Stimulated activated effector memory CD8-positive, alpha-beta T cell treated with anti-CD3 and anti-CD28 coated beads, Interleukin-12 subunit alpha, Interleukin-12 subunit beta, amount 100 ng/mL, for 72 hours (primary cell): ENCODE data around the gene EFNA3.

Experiments
- ATAC-seq: fragments of 150-1000 bp; cut with Tn5 transposase; 2 replicates; pipeline ENCODE4 v1.10.0; 2021
- DNase-seq, 2 donors: peaks; one replicate each; pipeline ENCODE4 v3.0.0; 2021 to 2022; ENCODE audit warnings: low spot score in 2 of 2
- H3K27ac Mint-ChIP-seq: one replicate; pipeline ENCODE4 v1.8.0; 2022; ENCODE audit warnings: mild to moderate bottlenecking, mixed read lengths
- H3K36me3 Mint-ChIP-seq: one replicate; pipeline ENCODE4 v1.8.0; 2022; ENCODE audit warnings: mild to moderate bottlenecking, mixed read lengths
- H3K4me1 Mint-ChIP-seq: one replicate; pipeline ENCODE4 v1.8.0; 2022; ENCODE audit warnings: mixed read lengths
- H3K4me3 Mint-ChIP-seq: one replicate; pipeline ENCODE4 v1.8.0; 2022; ENCODE audit warnings: mild to moderate bottlenecking, mixed read lengths
- H3K9me3 Mint-ChIP-seq: one replicate; pipeline ENCODE4 v1.8.0; 2022; ENCODE audit warnings: mixed read lengths

Gene EFNA3

GRCh38 chr1:155057788-155058211 lies 20.8 kb upstream of the EFNA3 start:
- ATAC-seq = no peak
- peaks cover 26% of the 10 kb centered on the region for H3K36me3 Mint-ChIP-seq

DNA sequence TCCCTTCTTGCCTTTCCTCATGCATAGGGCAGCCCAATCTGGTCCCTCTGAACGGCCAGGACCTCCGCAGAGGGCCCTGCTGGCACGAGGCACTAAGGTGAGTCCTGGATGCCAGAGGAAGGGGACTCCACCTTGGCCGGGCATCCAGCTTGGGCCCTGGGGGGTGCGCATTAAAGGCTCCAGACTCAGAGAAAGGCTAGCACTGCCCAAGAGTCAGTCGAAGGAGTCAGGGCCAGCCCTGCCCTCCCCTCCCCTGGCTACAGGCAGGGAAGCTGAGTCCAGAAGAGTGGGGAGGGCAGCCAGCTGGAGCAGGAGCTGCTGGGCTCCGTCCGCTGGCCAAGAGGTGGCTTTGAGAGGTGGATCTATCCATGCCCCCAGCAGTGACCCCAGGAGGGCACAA lies 17.9 kb upstream of the EFNA3 start:
- no peak for DNase-seq
- Mint-ChIP-seq H3K4me3 (no peak overlapping the region), H3K36me3 (peaks cover 19% of the 10 kb centered on the region), H3K27ac (no peak overlapping the region), H3K9me3 (no peaks in the 10 kb centered on the region), H3K4me1 (peaks cover 36% of the 10 kb centered on the region)
- ATAC-seq = no peak

More at GRCh38 chr1:155057788-155058211, 20.8 kb upstream of the EFNA3 start:
- DNase-seq = no peak
- no peak overlapping the region for H3K27ac Mint-ChIP-seq
- H3K4me3 Mint-ChIP-seq = no peak overlapping the region
- H3K4me1 Mint-ChIP-seq = peaks cover 23% of the 10 kb centered on the region
- H3K9me3 Mint-ChIP-seq = no peaks in the 10 kb centered on the region

DNA sequence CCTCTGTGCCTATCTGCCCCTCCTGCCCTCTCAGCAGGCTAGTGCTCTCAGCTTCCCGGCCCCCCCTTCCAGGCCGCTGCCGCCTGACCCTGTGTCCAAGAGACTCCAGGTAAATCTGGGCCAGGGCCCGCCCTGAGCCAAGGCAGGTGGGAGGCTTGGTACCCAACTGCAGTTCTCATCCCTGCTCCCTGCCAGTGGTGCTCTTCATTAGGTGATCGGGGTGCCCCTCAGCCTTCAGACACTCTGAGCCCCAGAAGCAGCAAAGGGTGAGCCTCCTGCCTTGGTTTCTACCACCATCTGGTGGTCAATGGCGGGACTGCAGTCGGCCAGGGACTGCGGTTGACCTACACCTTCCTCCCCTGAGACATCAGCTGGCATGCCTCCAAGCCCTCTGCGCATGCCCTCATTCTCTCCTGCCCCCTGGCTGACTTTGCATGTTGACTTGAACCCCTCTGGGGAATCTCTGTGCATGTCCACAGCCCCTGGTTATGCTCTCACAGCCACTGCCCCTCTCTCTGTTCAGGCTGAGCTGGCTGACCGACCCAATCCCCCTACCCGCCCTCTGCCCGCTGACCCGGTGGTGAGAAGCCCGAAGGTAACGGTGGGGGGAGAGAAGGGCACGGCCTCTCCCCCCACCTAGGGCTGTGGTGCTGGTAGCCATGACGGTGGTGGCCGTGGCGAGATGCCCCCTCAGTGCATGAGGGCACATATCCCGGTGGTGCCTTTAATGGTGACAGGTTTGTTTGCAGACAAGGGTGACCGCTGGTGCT lies 17.1 kb upstream of the EFNA3 start:
- Mint-ChIP-seq H3K4me1 (peaks cover 36% of the 10 kb centered on the region), H3K36me3 (peaks cover 18% of the 10 kb centered on the region), H3K4me3 (no peak overlapping the region), H3K27ac (peak overlapping the region; percentile 56), H3K9me3 (no peaks in the 10 kb centered on the region)
- ATAC-seq (peak; percentile 74), DNase-seq (peak; percentile 99 to 100)

DNA sequence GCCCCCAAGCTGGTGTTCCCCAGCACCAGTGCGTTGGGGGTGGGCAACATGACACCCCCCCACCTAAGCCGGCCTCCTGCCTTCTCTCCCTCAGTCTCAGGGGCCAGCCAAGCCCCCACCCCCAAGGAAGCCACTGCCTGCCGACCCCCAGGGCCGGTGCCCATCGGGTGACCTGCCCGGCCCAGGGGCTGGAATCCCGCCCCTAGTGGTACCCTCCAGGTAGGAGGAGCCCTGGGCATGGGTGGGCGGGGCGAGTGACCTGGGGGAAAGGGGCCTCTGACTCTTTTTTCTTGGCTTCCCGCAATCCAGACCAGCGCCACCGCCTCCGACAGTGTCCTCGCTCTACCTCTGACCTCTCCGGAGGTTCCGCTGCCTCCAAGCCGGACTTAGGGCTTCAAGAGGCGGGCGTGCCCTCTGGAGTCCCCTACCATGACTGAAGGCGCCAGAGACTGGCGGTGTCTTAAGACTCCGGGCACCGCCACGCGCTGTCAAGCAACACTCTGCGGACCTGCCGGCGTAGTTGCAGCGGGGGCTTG lies 16.4 kb upstream of the EFNA3 start:
- Mint-ChIP-seq H3K36me3 (peaks cover 19% of the 10 kb centered on the region), H3K4me3 (peak overlapping the region; percentile 73), H3K9me3 (no peaks in the 10 kb centered on the region), H3K27ac (no peak overlapping the region), H3K4me1 (peaks cover 36% of the 10 kb centered on the region)
- DNase-seq (no peak), ATAC-seq (no peak)

- Mint-ChIP-seq H3K36me3 (peaks cover 19% of the 10 kb centered on the region), H3K4me3 (peak overlapping the region; percentile 73), H3K9me3 (no peaks in the 10 kb centered on the region), H3K4me1 (peaks cover 36% of the 10 kb centered on the region), H3K27ac (peak overlapping the region; percentile 71)
- ATAC-seq = peak; percentile 58
- DNase-seq = peak; percentile 78 to 91
These were observed 15.8 kb upstream of the EFNA3 start for GRCh38 chr1:155062702-155063411.

DNA sequence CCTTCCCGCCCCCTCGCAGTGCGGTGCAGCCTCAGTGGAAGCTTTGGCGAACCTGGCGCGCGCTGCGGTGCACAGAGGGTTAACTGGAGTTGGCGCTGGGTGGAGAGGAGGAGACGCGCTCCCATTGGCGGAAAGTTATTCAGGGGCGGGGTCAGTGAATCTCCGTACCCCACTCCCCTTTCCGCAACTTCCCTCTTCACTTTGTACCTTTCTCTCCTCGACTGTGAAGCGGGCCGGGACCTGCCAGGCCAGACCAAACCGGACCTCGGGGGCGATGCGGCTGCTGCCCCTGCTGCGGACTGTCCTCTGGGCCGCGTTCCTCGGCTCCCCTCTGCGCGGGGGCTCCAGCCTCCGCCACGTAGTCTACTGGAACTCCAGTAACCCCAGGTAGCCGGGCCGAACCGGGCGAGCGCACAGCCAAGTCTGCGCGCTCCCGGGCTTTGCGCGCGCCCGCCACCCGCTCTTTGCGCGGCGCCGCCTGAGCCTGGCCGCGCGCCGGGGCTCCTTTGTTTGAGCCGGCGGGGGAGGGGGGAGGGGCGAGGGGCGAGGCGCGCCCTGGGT lies 15.0 kb upstream of the EFNA3 start, which contains the start of gene EFNA4:
EFNA4 (plus strand) TSS at position 191 of the 561 bp plus-strand sequence; CDS start at position 275, 84 bp downstream.
- H3K4me1 Mint-ChIP-seq = peaks cover 36% of the 10 kb centered on the region

GRCh38 chr1:155064111-155064831 lies 14.4 kb upstream of the EFNA3 start:
- H3K9me3 Mint-ChIP-seq = no peaks in the 10 kb centered on the region
- peak overlapping the region; percentile 73 for H3K4me3 Mint-ChIP-seq
- peak; percentile 43 for ATAC-seq
- H3K27ac Mint-ChIP-seq = peak overlapping the region; percentile 5
- H3K36me3 Mint-ChIP-seq = peaks cover 27% of the 10 kb centered on the region
- peaks cover 36% of the 10 kb centered on the region for H3K4me1 Mint-ChIP-seq
- DNase-seq = peak in 1 of 2 donors; percentile 60

More for the DNA sequence above, 15.0 kb upstream of the EFNA3 start, which contains the start of gene EFNA4:
- no peaks in the 10 kb centered on the region for H3K9me3 Mint-ChIP-seq
- H3K4me3 Mint-ChIP-seq = peak within 1 kb of the TSS; percentile 73
- ATAC-seq (peak; percentile 86), DNase-seq (peak; percentile 56 to 88)
- peaks cover 24% of the 10 kb centered on the region for H3K36me3 Mint-ChIP-seq
- H3K27ac Mint-ChIP-seq = peak within 1 kb of the TSS; percentile 71

DNA sequence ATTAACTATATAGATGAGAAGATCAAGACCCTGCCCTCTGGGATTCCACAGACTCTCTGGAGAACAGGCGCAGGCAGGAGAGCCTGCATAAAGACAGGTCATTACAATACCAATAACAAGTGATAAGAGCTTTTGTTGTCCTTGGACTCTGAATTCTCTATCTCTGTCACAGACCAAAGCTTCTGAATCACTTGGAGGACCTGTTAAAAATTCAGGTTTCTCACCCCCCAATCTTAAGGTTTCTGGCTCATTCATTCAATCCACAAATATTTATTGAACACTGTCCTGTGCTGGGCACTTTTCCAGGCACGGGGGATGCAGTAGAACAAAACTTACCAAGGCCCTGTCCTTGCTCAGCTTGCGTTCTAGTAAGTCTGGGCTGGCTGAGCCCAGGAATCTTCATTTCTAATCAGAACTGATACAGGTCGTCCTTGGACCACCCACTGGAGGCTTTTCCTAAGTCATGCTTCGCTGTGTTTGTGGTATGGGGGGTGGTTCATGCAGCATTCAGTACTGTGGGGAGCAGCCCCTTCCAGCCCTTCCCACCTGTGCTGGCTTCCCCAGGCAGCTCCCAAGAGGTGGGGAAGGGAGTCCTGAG lies 13.7 kb upstream of the EFNA3 start:
- H3K4me3 Mint-ChIP-seq = peak overlapping the region; percentile 73
- peak overlapping the region; percentile 5 for H3K27ac Mint-ChIP-seq
- H3K36me3 Mint-ChIP-seq = peaks cover 27% of the 10 kb centered on the region
- H3K9me3 Mint-ChIP-seq = no peaks in the 10 kb centered on the region
- ATAC-seq (no peak), DNase-seq (no peak)
- H3K4me1 Mint-ChIP-seq = peaks cover 36% of the 10 kb centered on the region

GRCh38 chr1:155066777-155067176 lies 11.9 kb upstream of the EFNA3 start:
- Mint-ChIP-seq H3K4me1 (peaks cover 36% of the 10 kb centered on the region), H3K9me3 (no peaks in the 10 kb centered on the region), H3K27ac (no peak overlapping the region), H3K4me3 (no peak overlapping the region), H3K36me3 (peaks cover 23% of the 10 kb centered on the region)
- DNase-seq (no peak), ATAC-seq (no peak)

DNA sequence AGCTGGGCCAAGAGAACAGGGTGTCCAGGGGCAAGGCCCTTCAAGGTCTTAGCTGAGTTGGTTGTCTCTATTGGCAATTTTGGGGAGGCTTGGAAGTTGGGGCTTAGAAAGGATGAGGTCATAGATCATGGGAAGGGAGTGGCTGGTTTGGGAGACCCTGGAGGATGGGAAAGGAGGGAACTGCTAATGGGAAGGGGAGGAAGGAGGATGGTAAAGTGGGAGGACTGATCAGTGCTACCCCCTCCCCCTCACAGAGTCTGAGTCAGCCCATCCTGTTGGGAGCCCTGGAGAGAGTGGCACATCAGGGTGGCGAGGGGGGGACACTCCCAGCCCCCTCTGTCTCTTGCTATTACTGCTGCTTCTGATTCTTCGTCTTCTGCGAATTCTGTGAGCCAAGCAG lies 10.0 kb upstream of the EFNA3 start:
- ATAC-seq (no peak), DNase-seq (no peak)
- Mint-ChIP-seq H3K36me3 (peaks cover 28% of the 10 kb centered on the region), H3K9me3 (no peaks in the 10 kb centered on the region), H3K4me3 (no peak overlapping the region), H3K4me1 (peaks cover 28% of the 10 kb centered on the region), H3K27ac (no peak overlapping the region)

DNA sequence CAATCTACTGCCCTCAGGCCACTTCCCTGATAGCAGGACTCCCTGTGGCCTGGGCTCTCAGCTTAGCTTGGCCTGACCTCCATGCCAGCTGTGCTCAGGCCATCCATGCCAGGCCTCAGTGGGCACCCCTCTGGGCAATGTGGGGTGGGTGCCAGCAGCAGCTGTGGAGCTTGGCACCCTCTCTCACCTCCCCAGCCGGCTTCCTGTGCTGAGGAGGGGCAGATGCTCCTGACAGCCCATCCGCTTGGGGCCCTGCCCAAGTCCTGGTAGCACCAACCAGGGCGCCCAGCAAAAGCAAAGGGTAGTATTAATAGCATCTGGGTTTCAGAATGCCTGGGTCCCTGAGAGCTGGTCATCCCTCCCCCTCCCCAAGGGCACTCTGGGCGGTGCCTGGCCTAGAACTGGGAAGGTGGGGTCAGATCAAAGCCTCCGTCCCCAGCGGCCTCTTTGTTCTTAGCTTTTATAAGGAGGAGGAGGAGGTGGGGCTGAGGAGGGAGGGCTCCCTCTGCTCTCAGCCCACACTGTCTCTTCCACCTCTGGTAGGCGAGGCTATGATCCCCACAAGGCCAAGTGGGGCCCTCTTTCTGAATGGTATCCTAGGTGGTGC lies 9.0 kb upstream of the EFNA3 start:
- Mint-ChIP-seq H3K27ac (no peak overlapping the region), H3K9me3 (no peaks in the 10 kb centered on the region), H3K36me3 (peaks cover 28% of the 10 kb centered on the region), H3K4me3 (no peak overlapping the region), H3K4me1 (peaks cover 19% of the 10 kb centered on the region)
- ATAC-seq (no peak), DNase-seq (no peak)

DNA sequence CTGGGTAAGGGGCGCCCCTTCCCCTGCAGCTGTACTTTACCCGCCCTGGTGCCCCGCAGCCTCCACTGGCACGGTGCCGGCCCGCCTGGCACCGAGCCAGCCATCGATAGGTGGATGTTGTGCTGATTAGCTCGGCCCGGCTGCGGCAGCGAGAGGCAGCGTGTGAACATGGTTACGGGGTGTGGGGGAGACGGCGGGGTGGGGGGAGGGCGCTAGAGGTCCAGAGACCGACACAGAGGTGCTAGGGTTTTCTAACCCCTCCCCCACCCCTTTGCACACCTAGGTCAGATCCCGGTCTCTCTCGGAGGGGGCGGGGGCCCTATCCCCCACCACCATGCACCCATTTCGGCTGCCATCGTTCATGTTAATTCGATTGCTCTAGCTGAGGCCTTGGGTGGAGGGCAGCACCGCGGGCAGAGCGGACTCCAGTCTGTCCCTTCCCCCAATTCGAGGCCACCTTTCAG lies 8.4 kb upstream of the EFNA3 start:
- peaks cover 28% of the 10 kb centered on the region for H3K36me3 Mint-ChIP-seq
- peaks cover 16% of the 10 kb centered on the region for H3K4me1 Mint-ChIP-seq
- no peak for ATAC-seq
- no peak for DNase-seq
- peak overlapping the region; percentile 39 for H3K4me3 Mint-ChIP-seq
- H3K27ac Mint-ChIP-seq = no peak overlapping the region
- H3K9me3 Mint-ChIP-seq = no peaks in the 10 kb centered on the region

DNA sequence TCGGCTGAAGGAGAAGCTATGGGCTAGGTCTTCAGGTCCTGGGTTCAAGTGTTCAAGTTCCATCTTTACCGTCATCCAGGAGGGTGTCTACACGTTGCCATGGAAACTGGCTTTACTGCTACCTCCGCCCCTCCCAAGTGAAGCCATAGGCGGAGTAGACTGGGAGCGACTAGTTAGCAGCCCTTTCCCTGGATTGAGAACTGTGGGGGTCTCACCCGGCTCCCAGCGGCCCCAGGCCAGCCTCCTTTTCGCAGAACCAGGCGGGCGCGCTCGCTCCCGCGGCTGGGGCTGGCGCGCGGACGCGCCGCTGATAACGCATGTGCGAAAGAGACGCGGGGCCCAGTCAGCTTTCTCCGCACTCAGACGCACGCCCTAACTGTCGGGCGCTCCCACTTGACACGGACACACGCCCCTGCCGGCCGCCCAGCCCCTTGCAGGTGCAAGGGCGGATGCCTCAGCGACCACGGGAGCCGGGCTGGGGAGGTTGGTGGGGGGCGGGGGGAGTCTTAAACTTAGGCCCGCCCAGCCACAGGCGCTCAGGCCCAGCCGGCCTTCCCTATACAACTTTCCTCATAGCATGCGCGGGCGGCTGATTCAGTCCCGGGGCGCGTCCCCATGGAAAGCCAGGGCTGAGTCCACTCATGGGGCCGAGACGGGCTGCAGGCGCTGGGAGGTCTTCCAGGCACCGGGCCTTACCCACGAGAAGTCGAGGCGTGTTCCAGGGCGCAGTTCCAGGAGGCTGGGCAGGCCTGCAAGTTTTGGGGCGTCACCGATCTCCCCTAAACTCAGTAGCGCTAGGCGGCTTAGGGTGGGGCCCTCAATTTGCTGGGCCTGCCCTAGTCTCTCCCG lies 7.7 kb upstream of the EFNA3 start:
- no peaks in the 10 kb centered on the region for H3K9me3 Mint-ChIP-seq
- ATAC-seq = peak; percentile 87
- no peak overlapping the region for H3K27ac Mint-ChIP-seq
- peaks cover 16% of the 10 kb centered on the region for H3K4me1 Mint-ChIP-seq
- peak in 1 of 2 donors; percentile 75 for DNase-seq
- peaks cover 28% of the 10 kb centered on the region for H3K36me3 Mint-ChIP-seq
- peak overlapping the region; percentile 39 for H3K4me3 Mint-ChIP-seq
